GM12891 (cell line): ENCODE results near the gene TTC28.

Source experiments
- POLR2A ChIP-seq: IDR thresholded peaks from 2 replicates; pipeline ENCODE4 v1.6.1; 2011; ENCODE audit warnings: low read depth, low read length, control low read depth
- POLR2AphosphoS5 ChIP-seq: IDR thresholded peaks from 2 replicates; pipeline ENCODE4 v1.6.1; 2011; ENCODE audit warnings: low read depth, low read length, control low read depth
- SPI1 ChIP-seq: IDR thresholded peaks from 2 replicates; pipeline ENCODE4 v1.6.1; 2011; ENCODE audit warnings: low read depth, low read length, control low read depth
- TAF1 ChIP-seq: IDR thresholded peaks from 2 replicates; pipeline ENCODE4 v1.6.1; 2011; ENCODE audit warnings: low read depth, low read length, control low read depth

DNA sequence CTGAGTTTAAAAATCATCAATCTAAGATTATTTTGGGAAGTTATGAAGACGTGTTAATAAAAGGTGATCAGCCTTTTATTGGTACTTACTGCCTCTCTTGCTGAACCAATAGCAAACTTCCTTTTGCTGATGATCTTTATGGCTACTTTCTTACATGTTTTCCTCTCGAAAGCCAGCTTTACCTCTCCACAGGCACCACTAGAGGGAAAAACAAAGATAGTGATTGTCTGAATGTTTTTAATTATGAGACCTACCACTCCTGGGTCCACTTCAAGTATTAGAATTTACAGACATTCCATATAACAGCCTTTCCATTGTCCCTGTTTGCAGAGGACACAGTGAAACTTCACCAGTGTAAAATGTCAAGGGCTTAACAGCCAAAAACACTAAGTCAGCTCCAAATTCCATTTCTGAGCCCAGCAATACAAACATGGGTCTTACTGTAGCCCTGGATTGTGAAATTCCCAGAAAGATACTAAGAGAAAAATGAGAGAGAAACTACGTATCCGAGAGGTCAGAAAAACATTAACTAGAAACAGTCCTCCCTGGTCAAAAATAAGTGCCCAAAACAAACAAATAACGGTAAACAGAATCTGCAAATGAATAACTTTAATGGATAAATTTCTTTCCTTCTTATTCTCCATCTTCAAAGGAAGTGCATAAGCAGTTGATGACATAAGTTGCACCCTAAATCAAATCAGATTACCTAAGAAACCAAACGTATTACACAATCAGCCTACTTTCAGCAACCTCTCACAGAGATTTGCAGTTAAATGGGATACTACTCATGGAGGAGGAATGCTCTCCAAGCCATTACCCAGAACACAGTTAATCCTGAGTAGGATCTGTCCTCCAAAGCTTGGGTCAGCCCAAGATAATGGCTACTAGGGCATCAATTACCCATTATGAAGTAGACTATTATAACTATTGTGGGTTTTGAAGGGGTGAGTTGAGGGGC lies 32.5 kb upstream of the TTC28 start:
- TF ChIP-seq POLR2A (no peak), POLR2AphosphoS5 (no peak), TAF1 (no peak), SPI1 (no peak)
